OCI-LY3 (cell line): Measurements from ENCODE around the gene CYP1B1.

Experiments used
- H2AFZ ChIP-seq: fragments of 200-600, 300-600 bp; shearing (Covaris generic); 2 replicates; pipeline ENCODE4 v1.6.0; 2014; ENCODE audit warnings: antibody characterized with exemption, low read depth, low read length
- H3K27ac ChIP-seq: fragments of 200-600, 300-600 bp; sonication (generic); 2 replicates; pipeline ENCODE4 v1.5.1; 2014; ENCODE audit warnings: mild to moderate bottlenecking, low read length, moderate library complexity, mixed read lengths
- H3K27me3 ChIP-seq: fragments of 200-600, 300-600 bp; sonication (generic); 2 replicates; pipeline ENCODE4 v1.6.1; 2014; ENCODE audit warnings: low read depth, low read length, mixed read lengths
- H3K36me3 ChIP-seq: fragments of 200-600, 300-600 bp; sonication (generic); replicated peaks from 2 replicates; pipeline ENCODE3; 2014; ENCODE audit warnings: low read depth, low read length, mixed read lengths
- H3K4me1 ChIP-seq: fragments of 300-600, 200-600 bp; sonication (generic); 2 replicates; pipeline ENCODE4 v1.6.1; 2014; ENCODE audit warnings: low read length, mixed read lengths
- H3K4me2 ChIP-seq: fragments of 200-600, 300-600 bp; sonication (generic); 2 replicates; pipeline ENCODE4 v1.6.1; 2014; ENCODE audit warnings: low read length, mixed read lengths
- H3K4me3 ChIP-seq: fragments of 300-600, 200-600 bp; sonication (generic); 2 replicates; pipeline ENCODE4 v1.5.1; 2014; ENCODE audit warnings: antibody characterized with exemption, mild to moderate bottlenecking, low read length, moderate library complexity
- H3K79me2 ChIP-seq: fragments of 300-600, 200-600 bp; shearing (Covaris generic); 2 replicates; pipeline ENCODE4 v1.6.1; 2014; ENCODE audit warnings: mild to moderate bottlenecking, low read length, mixed read lengths
- H3K9ac ChIP-seq: fragments of 300-600, 200-600 bp; shearing (Covaris generic); 2 replicates; pipeline ENCODE4 v1.6.0; 2014; ENCODE audit warnings: mild to moderate bottlenecking, low read length, moderate library complexity
- H3K9me3 ChIP-seq: fragments of 200-600, 300-600 bp; shearing (Covaris generic); 2 replicates; pipeline ENCODE4 v1.6.1; 2014; ENCODE audit warnings: low read length, mixed read lengths; ENCODE audit not compliant: insufficient read depth
- H4K20me1 ChIP-seq: fragments of 200-600, 300-600 bp; sonication (generic); 2 replicates; pipeline ENCODE4 v1.6.1; 2016; ENCODE audit warnings: low read length, mixed read lengths; ENCODE audit not compliant: insufficient read depth
- CTCF ChIP-seq: fragments of 200-600, 300-600 bp; sonication (generic); IDR thresholded peaks from 2 replicates; pipeline ENCODE4 v1.5.1; 2014; ENCODE audit warnings: antibody characterized with exemption, low read length, low read depth
- EZH2phosphoT487 ChIP-seq: fragments of 200-600 bp; shearing (Covaris generic); IDR thresholded peaks from 2 replicates; pipeline ENCODE4 v1.6.1; 2018; ENCODE audit warnings: antibody characterized with exemption, mixed run types, low read depth

The CYP1B1 gene

GRCh38 chr2:38095996-38096861 is 20.3 kb upstream of the CYP1B1 start:
- TF ChIP-seq EZH2phosphoT487 (no peak), CTCF (no peak)
- no peak overlapping the region for H3K27ac ChIP-seq
- H3K79me2 ChIP-seq, result no peaks in the 10 kb centered on the region
- H3K4me1 ChIP-seq, result peaks cover 12% of the 10 kb centered on the region
- H3K27me3 ChIP-seq, result peaks cover 45% of the 10 kb centered on the region
- H2AFZ ChIP-seq, result no peak overlapping the region
- no peaks in the 10 kb centered on the region for H3K9me3 ChIP-seq
- H3K4me3 ChIP-seq, result no peak overlapping the region
- H3K4me2 ChIP-seq, result no peak overlapping the region
- H3K9ac ChIP-seq, result no peak overlapping the region
- H4K20me1 ChIP-seq, result no peaks in the 10 kb centered on the region
- H3K36me3 ChIP-seq, result no peaks in the 10 kb centered on the region

GRCh38 chr2:38095079-38095995 is 19.4 kb upstream of the CYP1B1 start:
- no peak overlapping the region for H3K27ac ChIP-seq
- no peak overlapping the region for H3K9ac ChIP-seq

GRCh38 chr2:38093527-38094165 is 17.7 kb upstream of the CYP1B1 start:
- no peaks in the 10 kb centered on the region for H3K36me3 ChIP-seq
- H3K79me2 ChIP-seq, result no peaks in the 10 kb centered on the region
- peaks cover 26% of the 10 kb centered on the region for H3K27me3 ChIP-seq
- no peaks in the 10 kb centered on the region for H4K20me1 ChIP-seq
- no peak overlapping the region for H3K9ac ChIP-seq
- H3K4me3 ChIP-seq, result no peak overlapping the region
- H3K9me3 ChIP-seq, result no peaks in the 10 kb centered on the region
- H3K27ac ChIP-seq, result no peak overlapping the region
- no peak overlapping the region for H2AFZ ChIP-seq
- H3K4me1 ChIP-seq, result peaks cover 6% of the 10 kb centered on the region
- TF ChIP-seq EZH2phosphoT487, result no peak
- TF ChIP-seq CTCF, result no peak
- no peak overlapping the region for H3K4me2 ChIP-seq

More at GRCh38 chr2:38095079-38095995, 19.4 kb upstream of the CYP1B1 start:
- Histone ChIP-seq H3K36me3 (no peaks in the 10 kb centered on the region), H3K9me3 (no peaks in the 10 kb centered on the region), H3K27me3 (peaks cover 36% of the 10 kb centered on the region), H3K4me3 (no peak overlapping the region), H3K79me2 (no peaks in the 10 kb centered on the region), H3K4me2 (no peak overlapping the region), H2AFZ (no peak overlapping the region), H4K20me1 (no peaks in the 10 kb centered on the region), H3K4me1 (peaks cover 12% of the 10 kb centered on the region)
- TF ChIP-seq EZH2phosphoT487, result no peak
- TF ChIP-seq CTCF, result no peak
